ENCODE data around the gene UFC1.
A peak's percentile ranks its signal among the peaks of the same experiment; 100 is the strongest.

Gene UFC1

GRCh38 chr1:161171191-161171590 is 17.4 kb downstream of the UFC1 start:
- no peaks in the 10 kb centered on the region for H3K27me3 ChIP-seq (ENCODE audit: control insufficient read depth, insufficient read depth, low read length)
- no peak overlapping the region for H3K27ac ChIP-seq (ENCODE audit: low read length)
- H3K36me3 ChIP-seq (ENCODE audit: control insufficient read depth, insufficient read depth, low read length): peaks cover 18% of the 10 kb centered on the region
- no peak overlapping the region for H3K4me3 ChIP-seq (ENCODE audit: low read length)
- no peaks in the 10 kb centered on the region for H3K4me1 ChIP-seq (ENCODE audit: control insufficient read depth, insufficient read depth, low read length)
- DNase-seq (ENCODE audit: low read depth, low spot score): no peak
- no CpG with 5 or more reads among the region's 5 CpGs for WGBS (ENCODE audit: insufficient coverage, insufficient read length)
- no peaks in the 10 kb centered on the region for H3K9me3 ChIP-seq (ENCODE audit: control insufficient read depth, insufficient read depth, low read length)

GRCh38 chr1:161171696-161172095 is 17.9 kb downstream of the UFC1 start:
- no CpG with 5 or more reads among the region's 12 CpGs for WGBS (ENCODE audit: insufficient coverage, insufficient read length)
- Histone ChIP-seq H3K4me3 (ENCODE audit: low read length) (no peak overlapping the region), H3K9me3 (ENCODE audit: control insufficient read depth, insufficient read depth, low read length) (no peaks in the 10 kb centered on the region), H3K27ac (ENCODE audit: low read length) (no peak overlapping the region), H3K36me3 (ENCODE audit: control insufficient read depth, insufficient read depth, low read length) (peaks cover 18% of the 10 kb centered on the region), H3K27me3 (ENCODE audit: control insufficient read depth, insufficient read depth, low read length) (no peaks in the 10 kb centered on the region), H3K4me1 (ENCODE audit: control insufficient read depth, insufficient read depth, low read length) (peaks cover 1% of the 10 kb centered on the region; the same call in 1 of the 2 replicates)
- DNase-seq (ENCODE audit: low read depth, low spot score): no peak

GRCh38 chr1:161172349-161172748 is 18.6 kb downstream of the UFC1 start:
- Histone ChIP-seq H3K36me3 (ENCODE audit: control insufficient read depth, insufficient read depth, low read length) (peaks cover 18% of the 10 kb centered on the region), H3K27me3 (ENCODE audit: control insufficient read depth, insufficient read depth, low read length) (no peaks in the 10 kb centered on the region), H3K4me3 (ENCODE audit: low read length) (no peak overlapping the region), H3K4me1 (ENCODE audit: control insufficient read depth, insufficient read depth, low read length) (peaks cover 1% of the 10 kb centered on the region; the same call in 1 of the 2 replicates), H3K27ac (ENCODE audit: low read length) (no peak overlapping the region), H3K9me3 (ENCODE audit: control insufficient read depth, insufficient read depth, low read length) (no peaks in the 10 kb centered on the region)
- WGBS (ENCODE audit: insufficient coverage, insufficient read length): no CpG with 5 or more reads among the region's 1 CpG
- DNase-seq (ENCODE audit: low read depth, low spot score): no peak

- Histone ChIP-seq H3K27ac (ENCODE audit: low read length) (no peak overlapping the region), H3K4me3 (ENCODE audit: low read length) (no peak overlapping the region), H3K27me3 (ENCODE audit: control insufficient read depth, insufficient read depth, low read length) (no peaks in the 10 kb centered on the region), H3K4me1 (ENCODE audit: control insufficient read depth, insufficient read depth, low read length) (peaks cover 1% of the 10 kb centered on the region; the same call in 1 of the 2 replicates), H3K36me3 (ENCODE audit: control insufficient read depth, insufficient read depth, low read length) (peaks cover 18% of the 10 kb centered on the region), H3K9me3 (ENCODE audit: control insufficient read depth, insufficient read depth, low read length) (no peaks in the 10 kb centered on the region)
- no peak for DNase-seq (ENCODE audit: low read depth, low spot score)
- no CpG with 5 or more reads among the region's 4 CpGs for WGBS (ENCODE audit: insufficient coverage, insufficient read length)
Measured at GRCh38 chr1:161172776-161173376, 19.1 kb downstream of the UFC1 start.

- peaks cover 18% of the 10 kb centered on the region for H3K36me3 ChIP-seq (ENCODE audit: control insufficient read depth, insufficient read depth, low read length)
- no peaks in the 10 kb centered on the region for H3K27me3 ChIP-seq (ENCODE audit: control insufficient read depth, insufficient read depth, low read length)
- H3K4me3 ChIP-seq (ENCODE audit: low read length): no peak overlapping the region
- no peaks in the 10 kb centered on the region for H3K9me3 ChIP-seq (ENCODE audit: control insufficient read depth, insufficient read depth, low read length)
- peaks cover 1% of the 10 kb centered on the region; the same call in 1 of the 2 replicates for H3K4me1 ChIP-seq (ENCODE audit: control insufficient read depth, insufficient read depth, low read length)
- H3K27ac ChIP-seq (ENCODE audit: low read length): no peak overlapping the region
- DNase-seq (ENCODE audit: low read depth, low spot score): no peak
- no CpG with 5 or more reads among the region's 11 CpGs for WGBS (ENCODE audit: insufficient coverage, insufficient read length)
Measured at GRCh38 chr1:161173711-161174110, 19.9 kb downstream of the UFC1 start.

GRCh38 chr1:161174911-161175310 is 21.1 kb downstream of the UFC1 start:
- WGBS (ENCODE audit: insufficient coverage, insufficient read length): no CpG with 5 or more reads among the region's 11 CpGs
- Histone ChIP-seq H3K4me1 (ENCODE audit: control insufficient read depth, insufficient read depth, low read length) (peaks cover 1% of the 10 kb centered on the region; the same call in 1 of the 2 replicates), H3K36me3 (ENCODE audit: control insufficient read depth, insufficient read depth, low read length) (peaks cover 18% of the 10 kb centered on the region), H3K9me3 (ENCODE audit: control insufficient read depth, insufficient read depth, low read length) (no peaks in the 10 kb centered on the region), H3K27me3 (ENCODE audit: control insufficient read depth, insufficient read depth, low read length) (no peaks in the 10 kb centered on the region), H3K4me3 (ENCODE audit: low read length) (no peak overlapping the region), H3K27ac (ENCODE audit: low read length) (no peak overlapping the region)
- no peak for DNase-seq (ENCODE audit: low read depth, low spot score)

GRCh38 chr1:161175771-161176453 is 22.1 kb downstream of the UFC1 start:
- no peak overlapping the region for H3K4me3 ChIP-seq (ENCODE audit: low read length)

GRCh38 chr1:161176468-161177111 is 22.8 kb downstream of the UFC1 start:
- no peak overlapping the region for H3K27ac ChIP-seq (ENCODE audit: low read length)
- H3K9me3 ChIP-seq (ENCODE audit: control insufficient read depth, insufficient read depth, low read length): no peaks in the 10 kb centered on the region

More at GRCh38 chr1:161175771-161176453, 22.1 kb downstream of the UFC1 start:
- H3K27me3 ChIP-seq (ENCODE audit: control insufficient read depth, insufficient read depth, low read length): no peaks in the 10 kb centered on the region
- no peak overlapping the region for H3K27ac ChIP-seq (ENCODE audit: low read length)
- no peak for DNase-seq (ENCODE audit: low read depth, low spot score)
- peaks cover 1% of the 10 kb centered on the region; the same call in 1 of the 2 replicates for H3K4me1 ChIP-seq (ENCODE audit: control insufficient read depth, insufficient read depth, low read length)
- H3K9me3 ChIP-seq (ENCODE audit: control insufficient read depth, insufficient read depth, low read length): no peaks in the 10 kb centered on the region
- no CpG with 5 or more reads among the region's 10 CpGs for WGBS (ENCODE audit: insufficient coverage, insufficient read length)
- H3K36me3 ChIP-seq (ENCODE audit: control insufficient read depth, insufficient read depth, low read length): peaks cover 13% of the 10 kb centered on the region

GRCh38 chr1:161177112-161177935 is 23.5 kb downstream of the UFC1 start, which contains the start of gene B4GALT3:
Gene B4GALT3 (minus strand): TSS chr1:161177507. CDS start chr1:161176060, 1,447 bp downstream.
- Histone ChIP-seq H3K36me3 (ENCODE audit: control insufficient read depth, insufficient read depth, low read length) (peaks cover 7% of the 10 kb centered on the region; the same call in 1 of the 2 replicates), H3K4me3 (ENCODE audit: low read length) (peak within 1 kb of the TSS; percentile 79), H3K9me3 (ENCODE audit: control insufficient read depth, insufficient read depth, low read length) (no peaks in the 10 kb centered on the region), H3K4me1 (ENCODE audit: control insufficient read depth, insufficient read depth, low read length) (peaks cover 1% of the 10 kb centered on the region; the same call in 1 of the 2 replicates), H3K27me3 (ENCODE audit: control insufficient read depth, insufficient read depth, low read length) (no peaks in the 10 kb centered on the region), H3K27ac (ENCODE audit: low read length) (no peak within 1 kb of the TSS)
- no CpG with 5 or more reads among the region's 50 CpGs for WGBS (ENCODE audit: insufficient coverage, insufficient read length)
- no peak for DNase-seq (ENCODE audit: low read depth, low spot score)

More at GRCh38 chr1:161176468-161177111, 22.8 kb downstream of the UFC1 start:
- H3K4me1 ChIP-seq (ENCODE audit: control insufficient read depth, insufficient read depth, low read length): peaks cover 1% of the 10 kb centered on the region; the same call in 1 of the 2 replicates
- DNase-seq (ENCODE audit: low read depth, low spot score): no peak
- no peaks in the 10 kb centered on the region for H3K27me3 ChIP-seq (ENCODE audit: control insufficient read depth, insufficient read depth, low read length)
- H3K4me3 ChIP-seq (ENCODE audit: low read length): peak overlapping the region; percentile 79; the same call in 1 of the 2 replicates
- H3K36me3 ChIP-seq (ENCODE audit: control insufficient read depth, insufficient read depth, low read length): peaks cover 9% of the 10 kb centered on the region
- WGBS (ENCODE audit: insufficient coverage, insufficient read length): no CpG with 5 or more reads among the region's 17 CpGs

GRCh38 chr1:161177936-161178244 is 24.1 kb downstream of the UFC1 start:
- H3K9me3 ChIP-seq (ENCODE audit: control insufficient read depth, insufficient read depth, low read length): no peaks in the 10 kb centered on the region
- peak overlapping the region; percentile 79; the same call in 1 of the 2 replicates for H3K4me3 ChIP-seq (ENCODE audit: low read length)
- peaks cover 7% of the 10 kb centered on the region; the same call in 1 of the 2 replicates for H3K36me3 ChIP-seq (ENCODE audit: control insufficient read depth, insufficient read depth, low read length)
- peaks cover 1% of the 10 kb centered on the region; the same call in 1 of the 2 replicates for H3K4me1 ChIP-seq (ENCODE audit: control insufficient read depth, insufficient read depth, low read length)
- WGBS (ENCODE audit: insufficient coverage, insufficient read length): no CpG with 5 or more reads among the region's 9 CpGs
- no peaks in the 10 kb centered on the region for H3K27me3 ChIP-seq (ENCODE audit: control insufficient read depth, insufficient read depth, low read length)
- DNase-seq (ENCODE audit: low read depth, low spot score): no peak
- H3K27ac ChIP-seq (ENCODE audit: low read length): no peak overlapping the region
